ENCODE measurements around the gene IKBKE.
"Not testable (repeated sequence)": the region's sequence is repeated elsewhere in the genome, so short reads cannot be mapped to it uniquely, and the experiment has no call there.

IKBKE gene

DNA sequence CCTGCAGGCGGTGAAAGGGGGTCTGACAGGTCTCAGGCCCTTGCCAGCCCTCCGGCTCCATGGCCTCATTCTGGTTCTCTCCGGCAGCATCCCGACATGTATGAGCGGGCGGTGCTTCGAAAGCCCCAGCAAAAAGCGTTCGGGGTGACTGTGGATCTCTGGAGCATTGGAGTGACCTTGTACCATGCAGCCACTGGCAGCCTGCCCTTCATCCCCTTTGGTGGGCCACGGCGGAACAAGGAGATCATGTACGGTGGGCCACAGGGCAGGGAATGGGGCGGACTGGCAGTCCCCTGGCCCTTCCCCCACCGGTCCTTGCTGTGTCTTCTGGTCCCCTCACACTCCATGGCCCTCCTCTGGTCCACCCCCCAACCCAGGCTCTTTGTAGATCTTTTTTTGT is 6.3 kb downstream of the IKBKE start:
- DNase-seq: no peak

DNA sequence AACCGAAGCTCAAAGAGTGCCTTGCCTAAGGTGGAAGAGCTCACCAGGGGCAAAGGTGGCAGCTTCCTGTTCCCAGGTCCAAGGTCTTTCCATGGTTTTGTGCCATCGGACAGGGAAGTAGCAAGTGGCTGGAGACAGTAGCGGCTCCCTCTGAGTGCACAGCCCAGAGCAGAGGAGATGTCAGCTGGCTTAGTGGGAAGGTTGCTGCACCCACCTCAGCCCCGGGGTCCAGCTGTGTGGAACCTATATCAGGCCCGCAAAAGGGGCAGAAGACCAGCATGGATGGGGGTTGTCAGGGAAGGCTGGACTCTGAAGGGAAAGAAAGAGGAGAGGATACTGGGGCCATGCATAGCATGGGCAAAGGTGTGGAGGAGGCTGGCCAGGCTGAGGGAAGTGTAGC is 6.8 kb downstream of the IKBKE start:
- no peak for DNase-seq

DNA sequence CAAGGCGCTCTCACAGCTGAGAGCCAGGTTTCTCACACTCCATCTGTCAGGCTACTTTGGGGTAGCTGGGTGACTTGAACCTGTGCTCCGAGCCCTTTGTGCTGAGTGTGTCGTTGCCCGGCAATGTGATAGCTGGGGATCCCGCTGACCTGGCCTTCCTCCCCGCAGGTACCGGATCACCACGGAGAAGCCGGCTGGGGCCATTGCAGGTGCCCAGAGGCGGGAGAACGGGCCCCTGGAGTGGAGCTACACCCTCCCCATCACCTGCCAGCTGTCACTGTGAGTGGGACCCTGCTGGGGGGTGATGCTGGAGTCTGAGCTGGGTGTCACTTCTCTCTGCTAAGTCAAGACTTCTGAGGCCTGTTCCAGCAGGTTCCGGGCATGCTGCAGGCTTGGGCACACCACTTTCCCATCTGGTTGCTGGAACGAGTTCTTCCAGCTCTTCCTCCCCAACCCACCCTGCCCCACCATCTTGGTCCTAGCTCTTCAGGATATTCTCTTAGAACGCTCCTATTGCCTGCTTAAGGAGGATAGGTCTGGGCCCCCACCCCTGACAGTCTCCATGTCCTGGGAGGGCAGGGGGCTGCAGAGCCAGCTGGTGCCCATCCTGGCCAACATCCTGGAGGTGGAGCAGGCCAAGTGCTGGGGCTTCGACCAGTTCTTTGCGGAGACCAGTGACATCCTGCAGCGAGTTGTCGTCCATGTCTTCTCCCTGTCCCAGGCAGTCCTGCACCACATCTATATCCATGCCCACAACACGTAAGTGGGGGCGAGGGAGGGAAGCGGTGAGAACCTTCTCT is 7.5 kb downstream of the IKBKE start:
- DNase-seq: no peak

DNA sequence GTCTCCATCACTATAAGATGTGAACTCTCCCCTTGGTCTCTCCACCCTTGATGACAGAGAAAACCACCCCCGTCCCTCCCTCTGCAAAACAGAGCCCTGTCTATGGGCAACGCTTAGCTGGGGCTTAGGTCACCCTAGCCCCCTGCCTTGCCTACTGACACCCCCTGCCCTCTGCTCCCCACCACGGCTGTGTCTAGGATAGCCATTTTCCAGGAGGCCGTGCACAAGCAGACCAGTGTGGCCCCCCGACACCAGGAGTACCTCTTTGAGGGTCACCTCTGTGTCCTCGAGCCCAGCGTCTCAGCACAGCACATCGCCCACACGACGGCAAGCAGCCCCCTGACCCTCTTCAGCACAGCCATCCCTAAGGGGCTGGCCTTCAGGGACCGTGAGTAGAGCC is 8.5 kb downstream of the IKBKE start:
- DNase-seq: no peak

DNA sequence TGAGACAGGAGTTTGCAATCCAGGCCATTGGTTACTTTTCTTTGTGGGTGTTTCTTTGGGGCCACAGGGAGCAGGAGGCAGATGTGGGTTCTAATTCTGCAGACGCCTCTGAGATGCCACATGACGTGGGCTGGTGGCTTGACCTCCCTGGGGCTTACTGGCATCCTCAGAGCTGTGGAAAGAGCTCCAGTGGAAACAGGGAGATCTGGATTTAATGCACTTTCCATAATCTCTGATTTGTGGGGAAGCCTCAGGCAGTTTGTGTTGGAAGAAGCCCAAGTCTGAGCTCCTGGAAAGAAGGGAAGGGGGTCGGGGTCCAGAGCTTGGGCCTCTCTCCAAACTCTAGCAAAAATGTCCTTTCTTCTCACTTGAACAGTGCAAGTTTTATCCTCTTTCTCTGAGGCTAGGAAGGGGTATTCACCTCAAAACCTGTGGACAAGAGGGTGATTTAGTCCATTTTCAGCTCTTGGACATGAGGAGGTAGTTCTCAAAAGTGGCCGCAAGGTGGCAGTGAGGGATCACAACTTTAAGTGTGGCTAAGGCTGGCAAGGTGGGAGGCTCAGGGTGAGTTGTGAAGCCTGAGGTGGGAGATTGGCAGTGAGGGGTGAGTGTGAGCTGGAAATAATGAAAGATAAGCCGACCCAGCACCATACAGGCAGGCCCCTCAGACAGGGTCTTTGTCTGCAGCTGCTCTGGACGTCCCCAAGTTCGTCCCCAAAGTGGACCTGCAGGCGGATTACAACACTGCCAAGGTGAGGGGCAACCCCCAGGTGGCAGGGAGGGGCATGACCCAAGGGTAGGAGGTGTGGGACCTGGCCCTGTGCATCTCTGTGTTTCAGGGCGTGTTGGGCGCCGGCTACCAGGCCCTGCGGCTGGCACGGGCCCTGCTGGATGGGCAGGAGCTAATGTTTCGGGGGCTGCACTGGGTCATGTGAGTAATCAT is 9.2 kb downstream of the IKBKE start:
- peak; percentile 70 for DNase-seq

DNA sequence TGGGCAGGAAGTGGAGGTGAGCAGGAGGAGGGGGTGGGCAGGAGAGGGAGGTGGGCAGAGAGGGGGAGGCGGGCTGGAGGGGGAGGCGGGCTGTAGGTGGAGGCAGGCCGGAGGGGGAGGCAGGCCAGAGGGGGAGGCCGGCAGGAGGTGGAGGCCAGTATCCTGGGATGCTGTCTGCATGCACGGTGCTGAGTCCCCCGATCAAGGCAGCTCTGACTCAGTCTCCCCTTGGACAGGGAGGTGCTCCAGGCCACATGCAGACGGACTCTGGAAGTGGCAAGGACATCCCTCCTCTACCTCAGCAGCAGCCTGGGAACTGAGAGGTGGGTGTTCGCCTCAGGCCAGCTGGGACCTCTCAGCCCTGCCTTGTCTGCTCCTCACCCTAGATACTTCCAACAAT is 9.9 kb downstream of the IKBKE start:
- no peak for DNase-seq

DNA sequence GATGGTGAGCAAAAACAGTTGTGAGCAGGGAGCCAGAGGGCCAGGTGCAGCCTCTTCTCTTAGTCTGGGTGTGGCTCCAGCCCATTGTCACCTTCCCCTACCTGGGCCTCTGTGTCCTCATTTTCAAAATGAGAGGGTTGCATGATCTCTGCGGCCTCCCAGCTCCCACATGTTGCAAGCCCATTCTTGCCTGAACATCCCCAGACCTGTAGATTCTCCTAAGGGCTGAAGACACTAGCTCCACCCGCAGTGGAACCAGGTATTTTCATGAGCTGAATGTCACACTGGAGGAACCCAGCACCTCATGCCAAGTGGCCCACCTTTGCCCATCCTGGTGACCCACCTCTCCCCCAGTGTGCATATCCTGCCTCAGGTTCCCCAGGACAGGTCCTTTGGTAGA is 12.3 kb downstream of the IKBKE start:
- no peak for DNase-seq

DNA sequence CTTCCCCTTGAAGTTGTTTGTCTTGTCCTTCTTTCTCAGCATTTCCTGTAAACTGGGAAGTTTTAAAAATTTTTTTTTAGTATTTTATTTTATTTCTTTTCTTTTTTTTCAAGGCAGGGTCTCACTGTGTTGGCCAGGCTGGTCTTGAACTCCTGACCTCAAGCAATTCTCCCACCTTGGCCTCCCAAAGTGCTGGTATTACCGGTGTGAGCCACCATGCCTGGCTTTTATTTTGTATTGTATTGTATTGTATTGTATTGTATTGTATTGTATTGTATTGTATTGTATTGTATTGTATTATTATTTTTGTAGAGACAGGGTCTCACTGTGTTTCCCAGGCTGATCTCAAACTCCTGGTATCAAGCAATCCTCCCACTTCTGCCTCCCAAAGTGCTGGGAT is 13.6 kb downstream of the IKBKE start:
- not testable (repeated sequence) for DNase-seq

DNA sequence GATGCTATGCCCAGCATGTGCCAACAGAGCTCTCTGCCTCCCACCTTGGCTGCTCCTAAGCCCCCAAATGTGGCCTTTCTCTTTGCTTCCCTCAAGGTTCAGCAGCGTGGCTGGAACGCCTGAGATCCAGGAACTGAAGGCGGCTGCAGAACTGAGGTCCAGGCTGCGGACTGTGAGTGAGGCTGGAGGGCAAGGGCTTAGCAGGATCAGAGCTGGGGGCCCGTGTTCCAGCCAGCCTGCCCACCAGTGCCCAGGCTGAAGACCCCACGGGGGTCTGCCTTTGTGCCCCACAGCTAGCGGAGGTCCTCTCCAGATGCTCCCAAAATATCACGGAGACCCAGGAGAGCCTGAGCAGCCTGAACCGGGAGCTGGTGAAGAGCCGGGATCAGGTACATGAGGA is 14.6 kb downstream of the IKBKE start:
- no peak for DNase-seq

DNA sequence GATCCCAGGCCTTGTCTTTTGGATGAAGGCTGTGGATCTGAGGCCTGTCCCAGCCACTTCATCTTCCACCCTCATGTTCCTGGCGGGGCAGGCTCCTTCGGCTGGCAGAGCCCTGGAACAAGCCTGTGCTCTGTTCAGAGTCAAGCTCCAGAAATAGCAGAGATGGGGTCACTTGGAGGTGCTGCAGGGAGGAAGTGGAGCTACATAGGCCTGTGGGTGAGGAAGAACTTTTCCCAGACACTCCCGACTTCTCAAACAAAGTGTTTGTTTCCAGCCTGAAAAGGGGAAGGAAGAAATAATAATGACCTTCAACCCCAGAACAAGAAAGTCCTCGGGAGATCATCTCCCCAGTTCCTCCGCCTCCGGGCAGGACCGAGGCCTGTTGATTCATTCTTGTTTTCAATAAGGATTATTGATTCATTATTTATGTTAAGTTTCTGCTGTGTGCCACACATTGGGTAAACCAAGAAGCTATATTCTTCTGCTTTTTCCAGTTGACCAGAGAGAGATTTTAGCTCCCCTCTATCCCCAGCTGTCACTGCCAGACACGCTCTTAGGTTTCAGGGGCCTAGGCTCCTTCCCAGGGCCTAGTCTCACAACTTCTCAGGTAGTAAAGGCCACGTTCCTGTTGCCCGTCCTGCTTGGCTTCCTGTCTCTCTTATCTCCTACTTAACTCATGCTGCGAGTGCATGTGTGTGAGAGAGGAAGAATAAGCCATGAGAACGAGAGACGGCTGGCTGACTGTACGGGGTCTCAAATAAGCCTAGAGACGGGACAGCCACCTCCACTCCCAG is 16.9 kb downstream of the IKBKE start:
- no peak for DNase-seq

DNA sequence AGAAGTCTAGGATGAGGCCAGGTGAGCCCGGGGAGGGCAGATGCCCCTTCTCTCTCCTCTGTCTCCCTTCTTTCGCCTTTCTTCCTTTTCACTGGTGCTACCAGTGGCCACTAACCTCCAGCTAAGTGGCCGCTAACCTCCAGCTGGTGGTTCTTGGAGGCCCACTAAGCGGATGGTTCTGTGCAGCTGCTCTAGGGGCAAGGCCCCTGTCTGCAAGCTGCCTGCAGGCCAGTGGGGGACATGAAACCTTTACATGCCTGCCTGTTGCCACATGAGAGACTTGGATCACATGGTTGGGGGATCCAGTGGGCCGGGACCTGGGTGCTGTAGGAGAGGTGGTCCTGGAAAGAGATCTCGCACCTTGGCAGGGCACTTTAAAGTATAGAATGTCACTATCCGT is 17.7 kb downstream of the IKBKE start:
- DNase-seq: no peak

DNA sequence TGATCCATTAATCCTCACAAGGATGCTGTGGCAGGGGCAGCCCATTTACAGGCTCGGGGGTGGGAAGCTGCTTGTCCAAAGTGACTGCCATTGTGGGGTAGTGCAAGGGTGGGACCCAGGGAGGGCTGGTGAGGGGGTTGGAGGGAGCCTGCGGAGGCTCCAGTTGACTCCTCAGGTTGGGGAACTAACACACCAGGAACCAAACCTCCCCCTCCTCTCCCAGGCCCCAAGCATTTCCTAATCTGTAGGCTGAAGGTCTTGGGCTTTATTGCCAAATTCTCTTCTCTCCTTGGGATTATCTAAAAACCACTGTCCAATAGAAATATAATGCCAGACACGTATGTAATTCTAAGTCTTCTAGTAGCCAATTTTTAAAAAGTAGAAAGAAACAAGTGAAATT is 18.2 kb downstream of the IKBKE start:
- no peak for DNase-seq

DNA sequence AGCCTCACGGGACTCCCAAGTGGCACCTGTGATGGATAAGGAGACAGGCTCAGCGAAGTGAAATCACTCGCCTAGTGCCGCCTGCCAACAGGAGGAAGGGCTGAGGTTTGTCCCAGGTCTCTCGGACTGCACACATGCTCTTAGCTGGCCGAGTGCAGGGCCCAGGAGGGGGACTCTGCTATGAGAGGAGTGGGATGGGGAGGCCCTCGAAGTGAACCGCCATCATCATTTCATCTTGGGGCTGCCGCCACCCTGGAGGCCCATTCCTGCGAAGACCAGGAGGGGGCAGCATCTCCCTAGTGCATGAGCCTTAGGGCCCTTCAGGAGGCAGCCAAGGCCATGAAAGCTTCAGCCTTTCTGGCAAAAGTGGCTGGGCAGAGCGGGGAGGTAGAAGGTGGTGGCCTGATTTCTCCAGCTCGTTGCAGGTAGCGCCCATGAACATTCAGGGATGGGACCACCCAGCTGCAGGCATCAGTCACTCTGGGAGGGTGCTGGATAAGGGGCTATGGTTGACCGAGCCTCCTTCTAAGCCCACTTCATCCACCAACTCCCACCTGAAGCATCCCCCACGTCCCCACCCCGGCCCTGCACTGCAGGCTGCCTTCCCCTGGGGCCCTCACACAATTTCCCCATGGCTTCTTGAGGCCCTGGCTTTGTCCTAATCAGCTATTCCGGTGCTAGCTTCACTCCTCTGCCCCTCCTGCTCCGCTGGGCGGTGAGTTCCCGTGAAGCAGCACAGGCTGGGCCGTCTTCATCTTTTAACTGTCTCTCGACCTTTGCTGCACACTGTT is 19.9 kb downstream of the IKBKE start:
- DNase-seq: peak; percentile 72

DNA sequence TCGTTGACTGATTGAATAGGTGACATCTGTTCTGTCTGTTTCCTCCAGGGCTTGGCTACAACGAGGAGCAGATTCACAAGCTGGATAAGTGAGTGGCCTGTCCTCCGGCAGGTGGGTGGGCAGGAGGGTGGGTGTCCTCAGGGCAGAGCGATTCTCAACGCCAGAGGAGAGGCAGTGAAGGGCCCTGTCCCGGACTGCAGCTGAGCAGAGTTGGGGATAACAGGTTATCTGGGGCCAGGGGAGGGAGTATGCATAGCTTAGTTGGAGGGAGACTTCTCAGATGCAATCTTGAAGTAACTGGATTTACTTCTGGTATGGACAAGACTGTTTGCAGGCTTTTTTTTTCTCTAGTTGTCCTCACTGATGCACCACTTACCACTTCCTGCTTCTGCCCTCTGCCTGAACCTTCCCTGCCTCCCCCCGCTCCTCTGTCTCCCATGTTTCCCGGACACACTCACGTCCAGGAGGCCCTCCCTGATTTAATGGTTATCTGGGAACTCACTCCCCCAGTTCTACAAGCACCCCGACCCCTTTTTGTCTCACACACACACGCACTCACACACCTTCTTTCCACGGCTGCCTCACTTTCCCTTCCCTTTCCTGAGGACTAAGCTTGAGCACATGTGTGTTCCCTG is 20.6 kb downstream of the IKBKE start:
- no peak for DNase-seq

DNA sequence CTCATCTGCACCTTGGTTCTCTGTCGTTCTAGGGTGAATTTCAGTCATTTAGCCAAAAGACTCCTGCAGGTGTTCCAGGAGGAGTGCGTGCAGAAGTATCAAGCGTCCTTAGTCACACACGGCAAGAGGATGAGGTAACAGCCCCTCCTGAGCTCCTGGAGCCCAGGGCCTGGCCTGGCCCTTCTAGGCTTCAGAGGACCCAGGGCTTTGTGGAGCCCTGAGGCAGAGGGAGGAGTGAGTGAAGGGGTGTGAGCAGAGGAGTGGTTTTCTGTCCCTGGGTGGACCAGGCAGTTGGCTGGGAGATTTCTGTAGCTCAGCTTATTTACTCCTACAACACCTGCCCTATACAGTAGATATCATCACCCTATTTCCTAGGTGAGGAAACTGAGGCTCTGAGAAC is 21.3 kb downstream of the IKBKE start:
- DNase-seq: no peak

DNA sequence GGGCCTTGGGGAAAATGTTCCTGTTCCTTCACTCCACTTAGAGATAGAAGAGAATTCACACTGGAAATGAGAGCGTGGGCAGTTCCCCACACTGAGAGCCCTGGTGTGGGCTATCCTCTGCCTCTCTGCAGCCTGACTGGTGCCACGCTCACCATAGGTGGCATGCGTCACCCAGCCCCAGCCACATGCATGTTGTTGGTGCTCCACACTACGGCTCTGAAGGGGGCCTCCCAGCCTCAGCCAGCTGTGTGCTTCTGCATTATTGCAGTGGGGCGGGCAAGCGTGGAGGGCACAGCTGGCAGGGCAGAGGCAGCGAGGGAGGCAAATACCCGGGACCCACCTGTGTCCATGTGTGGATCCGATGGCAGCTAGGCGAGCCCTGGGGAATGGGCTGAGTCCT is 22.3 kb downstream of the IKBKE start:
- DNase-seq: no peak

DNA sequence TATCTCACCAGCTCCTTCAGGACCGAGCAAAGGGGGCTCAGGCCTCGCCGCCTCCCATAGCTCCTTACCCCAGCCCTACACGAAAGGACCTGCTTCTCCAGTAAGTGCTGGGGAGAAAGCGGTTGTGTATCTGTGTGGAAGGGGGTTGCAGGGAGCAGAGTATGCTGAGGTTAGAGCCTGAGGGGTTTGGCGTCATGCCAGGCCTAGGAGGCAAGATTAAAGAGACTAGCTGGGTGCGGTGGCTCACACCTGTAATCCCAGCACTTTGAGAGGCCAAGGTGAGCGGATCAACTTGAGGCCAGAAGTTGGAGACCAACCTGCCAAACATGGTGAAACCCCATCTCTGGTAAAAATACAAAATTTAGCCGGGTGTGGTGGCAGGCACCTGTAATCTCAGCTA is 23.0 kb downstream of the IKBKE start:
- no peak for DNase-seq

DNA sequence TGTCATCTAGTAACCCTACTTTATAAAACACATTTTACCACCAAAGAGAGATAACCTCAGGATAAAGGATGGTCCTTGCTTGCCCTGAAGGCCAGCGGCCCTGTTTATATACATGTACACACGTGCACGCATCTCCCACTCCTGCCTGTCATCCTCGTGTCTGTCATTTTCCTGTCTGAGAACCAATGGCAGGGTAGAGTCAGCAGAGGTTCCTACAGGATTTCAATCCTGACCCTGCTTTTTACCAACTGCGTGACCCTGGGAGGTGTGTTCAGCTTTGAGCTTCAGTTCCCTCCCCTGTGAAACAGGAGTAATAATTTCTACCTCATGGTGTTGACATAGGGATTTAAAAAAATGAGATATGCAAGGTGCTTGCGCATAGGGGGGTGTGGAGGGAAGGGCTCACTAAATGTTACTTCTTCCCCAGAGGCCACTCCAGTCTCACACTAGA is 24.8 kb downstream of the IKBKE start:
- DNase-seq: no peak

DNA sequence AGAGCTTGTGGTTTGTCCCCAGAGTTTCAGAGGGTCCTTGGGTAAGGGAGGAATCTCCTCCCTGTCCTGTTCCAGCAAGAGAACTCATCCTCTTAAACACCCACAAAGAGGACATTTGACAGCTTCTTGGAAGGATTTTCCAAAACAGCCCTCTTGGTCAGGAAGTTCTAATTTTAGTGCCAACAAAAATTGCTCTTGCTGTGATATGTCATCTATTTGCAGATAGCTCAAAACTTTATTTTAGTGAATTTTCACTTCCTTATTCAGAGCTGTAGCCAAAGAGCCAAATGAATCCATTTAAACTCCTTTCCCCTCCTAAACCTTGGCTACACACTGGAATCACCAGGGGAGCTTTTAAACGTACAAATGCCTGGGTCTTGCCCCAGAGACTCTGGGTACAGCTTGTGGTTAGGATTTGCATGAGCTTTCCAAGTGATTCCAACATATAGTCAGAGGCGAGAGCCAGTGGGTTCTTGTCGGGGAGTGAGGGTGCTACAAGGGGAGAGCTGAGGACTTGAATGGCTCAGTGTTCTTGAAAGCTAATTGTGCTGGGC is 25.3 kb downstream of the IKBKE start:
- no peak for DNase-seq

DNA sequence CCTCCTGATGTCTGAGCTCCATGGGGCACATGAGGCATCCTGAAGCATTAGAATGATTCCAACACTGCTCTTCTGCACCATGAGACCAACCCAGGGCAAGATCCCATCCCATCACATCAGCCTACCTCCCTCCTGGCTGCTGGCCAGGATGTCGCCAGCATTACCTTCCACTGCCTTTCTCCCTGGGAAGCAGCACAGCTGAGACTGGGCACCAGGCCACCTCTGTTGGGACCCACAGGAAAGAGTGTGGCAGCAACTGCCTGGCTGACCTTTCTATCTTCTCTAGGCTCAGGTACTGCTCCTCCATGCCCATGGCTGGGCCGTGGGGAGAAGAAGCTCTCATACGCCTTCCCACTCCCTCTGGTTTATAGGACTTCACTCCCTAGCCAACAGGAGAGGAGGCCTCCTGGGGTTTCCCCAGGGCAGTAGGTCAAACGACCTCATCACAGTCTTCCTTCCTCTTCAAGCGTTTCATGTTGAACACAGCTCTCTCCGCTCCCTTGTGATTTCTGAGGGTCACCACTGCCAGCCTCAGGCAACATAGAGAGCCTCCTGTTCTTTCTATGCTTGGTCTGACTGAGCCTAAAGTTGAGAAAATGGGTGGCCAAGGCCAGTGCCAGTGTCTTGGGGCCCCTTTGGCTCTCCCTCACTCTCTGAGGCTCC is 26.0 kb downstream of the IKBKE start:
- DNase-seq: no peak

DNA sequence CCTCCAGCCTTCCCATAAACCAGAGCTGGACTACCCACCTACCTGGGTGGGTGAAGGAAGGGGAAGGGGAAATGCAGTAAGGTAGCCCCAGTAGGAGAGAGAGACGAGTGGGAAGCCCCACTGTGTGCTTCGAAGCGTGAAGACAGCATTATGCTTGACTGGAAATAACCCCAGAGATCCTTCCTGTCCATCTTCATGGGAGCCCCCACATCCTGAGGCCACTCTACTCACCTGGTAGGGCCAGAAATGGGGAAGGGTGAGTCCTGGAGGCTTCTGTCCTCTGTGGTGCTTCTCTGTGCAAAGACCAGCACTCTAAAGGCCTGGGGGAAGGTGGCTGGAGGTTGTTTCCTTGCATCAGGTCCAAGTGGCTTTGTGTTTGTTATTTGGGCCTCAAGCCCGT is 27.1 kb downstream of the IKBKE start:
- DNase-seq: no peak
